ENCODE data around the gene ZSWIM6.

Gene ZSWIM6

GRCh38 chr5:61467766-61468482, 135.9 kb downstream of the ZSWIM6 start:
- H3K4me3 ChIP-seq (replicated peaks in 1 of 2; ENCODE audit: low read depth in 2 of 2, low read length in 2 of 2), result no peak overlapping the region
- TF ChIP-seq CTCF (IDR thresholded peaks at IDR 0.05; ENCODE audit: low read depth, low read length), result no peak
- peak; percentile 36 to 46 for DNase-seq (ENCODE audit: low read depth in 2 of 2)

DNA sequence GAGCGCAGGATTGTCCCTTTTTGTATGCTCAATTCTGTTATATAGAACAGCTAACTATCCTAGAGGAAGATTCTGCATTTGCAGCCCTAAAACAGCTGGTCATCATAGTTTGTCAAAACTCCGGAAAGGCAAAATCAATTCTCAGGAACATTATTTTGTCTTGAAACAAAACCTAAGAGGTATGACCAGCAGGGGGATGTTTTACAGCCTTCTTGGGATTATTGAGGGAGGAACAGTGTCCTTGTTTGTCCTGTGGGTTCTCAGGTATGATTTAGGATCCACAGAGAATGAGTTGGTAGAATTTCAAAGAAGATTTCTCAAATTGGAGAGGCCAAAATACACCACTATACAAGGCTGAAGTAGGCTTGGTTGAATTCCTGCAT, 136.4 kb downstream of the ZSWIM6 start:
- no peak overlapping the region for H3K4me3 ChIP-seq (replicated peaks in 1 of 2; ENCODE audit: low read depth in 2 of 2, low read length in 2 of 2)
- peak; percentile 5 to 17 for DNase-seq (ENCODE audit: low read depth in 2 of 2)
- TF ChIP-seq CTCF (IDR thresholded peaks at IDR 0.05; ENCODE audit: low read depth, low read length), result no peak

DNA sequence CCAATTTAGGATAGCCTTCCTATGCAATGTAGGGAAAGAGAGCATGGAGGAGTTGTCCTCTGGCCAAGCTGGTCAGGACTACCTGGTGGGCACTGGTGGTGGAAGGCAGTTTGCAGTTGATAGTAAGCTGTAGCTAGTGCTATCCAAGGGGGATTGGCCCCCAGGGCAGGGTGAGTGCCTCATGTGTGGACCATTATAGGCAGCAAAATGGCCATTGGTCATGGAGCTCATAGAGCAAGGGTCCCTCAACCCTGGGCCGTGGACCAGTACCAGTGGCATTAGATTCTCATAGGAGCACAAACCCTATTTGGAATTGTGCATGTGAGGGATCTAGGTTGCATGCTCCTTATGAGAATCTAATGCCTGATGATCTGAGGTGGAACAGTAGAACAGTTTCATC, 139.3 kb downstream of the ZSWIM6 start:
- TF ChIP-seq CTCF (IDR thresholded peaks at IDR 0.05; ENCODE audit: low read depth, low read length), result no peak

DNA sequence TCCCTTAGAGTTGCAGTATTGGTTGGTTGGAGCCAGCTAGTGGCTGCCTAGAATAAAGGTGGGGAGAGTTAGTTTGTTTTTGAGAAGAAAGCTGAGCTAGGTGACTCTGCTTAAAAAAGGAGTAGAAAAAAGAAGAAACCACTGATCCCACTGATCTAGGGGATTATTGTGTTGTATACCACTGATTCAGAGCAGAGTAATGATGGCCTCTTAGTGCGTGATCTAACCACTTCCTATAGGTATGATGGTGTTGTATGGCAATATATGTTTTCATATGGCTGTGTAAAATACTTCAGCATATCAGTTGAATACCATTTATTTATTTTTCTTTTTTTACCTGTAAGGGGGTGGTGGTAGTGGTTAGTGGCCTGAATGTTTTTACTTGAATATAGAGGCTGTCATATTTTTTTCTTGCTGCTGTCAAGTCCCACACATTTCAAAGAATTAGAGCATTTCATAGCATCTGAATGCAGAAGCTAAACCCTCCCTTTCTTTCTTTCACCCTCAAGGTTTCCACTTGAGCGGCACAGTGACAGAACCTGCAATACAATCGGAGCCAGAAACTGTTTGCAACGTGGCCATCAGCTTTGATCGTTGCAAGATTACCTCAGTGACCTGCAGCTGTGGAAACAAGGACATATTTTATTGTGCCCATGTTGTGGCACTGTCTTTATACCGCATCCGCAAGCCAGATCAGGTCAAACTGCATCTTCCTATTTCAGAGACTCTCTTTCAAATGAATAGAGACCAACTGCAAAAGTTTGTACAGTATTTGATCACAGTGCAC, 140.3 kb downstream of the ZSWIM6 start:
- TF ChIP-seq CTCF (IDR thresholded peaks at IDR 0.05; ENCODE audit: low read depth, low read length), result no peak
- DNase-seq (ENCODE audit: low read depth in 2 of 2), result no peak
- H3K4me3 ChIP-seq (replicated peaks in 1 of 2; ENCODE audit: low read depth in 2 of 2, low read length in 2 of 2), result no peak overlapping the region

More for the DNA sequence above, 139.3 kb downstream of the ZSWIM6 start:
- no peak for DNase-seq (ENCODE audit: low read depth in 2 of 2)
- H3K4me3 ChIP-seq (replicated peaks in 1 of 2; ENCODE audit: low read depth in 2 of 2, low read length in 2 of 2), result no peak overlapping the region

GRCh38 chr5:61474746-61475145, 142.7 kb downstream of the ZSWIM6 start:
- no peak for TF ChIP-seq CTCF (IDR thresholded peaks at IDR 0.05; ENCODE audit: low read depth, low read length)
- DNase-seq (ENCODE audit: low read depth in 2 of 2), result no peak
- no peak overlapping the region for H3K4me3 ChIP-seq (replicated peaks in 1 of 2; ENCODE audit: low read depth in 2 of 2, low read length in 2 of 2)

DNA sequence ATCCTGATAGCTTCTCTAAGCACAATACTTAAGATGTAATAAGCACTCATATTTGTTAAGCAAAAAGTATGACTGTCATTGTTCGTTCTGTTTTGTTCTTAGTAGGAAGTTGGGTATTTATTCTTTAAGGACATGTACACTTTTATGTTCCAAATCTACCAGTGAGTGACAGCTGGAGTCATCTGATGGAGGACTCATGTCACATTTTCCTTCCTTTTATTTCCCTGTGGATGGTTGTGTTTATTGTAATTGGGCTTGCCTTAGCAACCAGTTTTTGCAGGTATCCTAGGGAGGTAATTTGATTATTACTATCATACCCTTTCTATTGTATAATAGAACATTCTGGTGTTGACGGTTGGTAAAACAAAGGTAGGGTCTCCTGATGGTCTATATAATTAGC, 145.7 kb downstream of the ZSWIM6 start:
- no peak for DNase-seq (ENCODE audit: low read depth in 2 of 2)
- TF ChIP-seq CTCF (IDR thresholded peaks at IDR 0.05; ENCODE audit: low read depth, low read length), result no peak
- H3K4me3 ChIP-seq (replicated peaks in 1 of 2; ENCODE audit: low read depth in 2 of 2, low read length in 2 of 2), result no peak overlapping the region
